Endothelial cell of umbilical vein (primary cell): ENCODE measurements around the gene HKDC1.

Source experiments
- EZH2 ChIP-seq: IDR thresholded peaks from 2 replicates; pipeline ENCODE4 v1.6.1; 2012; ENCODE audit warnings: borderline replicate concordance, low read depth, mild to moderate bottlenecking, moderate library complexity, low read length, inconsistent platforms; ENCODE audit not compliant: severe bottlenecking
- GATA2 ChIP-seq: IDR thresholded peaks from 2 replicates; pipeline ENCODE4 v1.7.0; 2011; ENCODE audit warnings: low read depth, mild to moderate bottlenecking, moderate library complexity, mixed read lengths, low read length; ENCODE audit not compliant: insufficient read length, insufficient read depth
- JUN ChIP-seq: IDR thresholded peaks from 2 replicates; pipeline ENCODE4 v1.6.1; 2011; ENCODE audit warnings: borderline replicate concordance, low read depth; ENCODE audit not compliant: insufficient read length, insufficient read depth
- MYC ChIP-seq: IDR thresholded peaks from one replicate; pipeline ENCODE4 v1.6.1; 2011; ENCODE audit warnings: mild to moderate bottlenecking, low read depth, low read length
- POLR2A ChIP-seq: IDR thresholded peaks from 2 replicates; pipeline ENCODE4 v1.6.1; 2012; ENCODE audit warnings: low read depth, mild to moderate bottlenecking, control low read depth, low read length
- POLR2AphosphoS5 ChIP-seq: IDR thresholded peaks from 2 replicates; pipeline ENCODE4 v1.6.1; 2012; ENCODE audit warnings: low read depth, mild to moderate bottlenecking, control low read depth, low read length, moderate library complexity; ENCODE audit not compliant: insufficient read depth
- TF ChIP-seq, protein P1 (sequence below), 2 donors: IDR thresholded peaks; 1 replicate in 1 of 2; 2 replicates in 1 of 2; pipeline ENCODE4 v1.5.1; 2011; ENCODE audit warnings: low read length in 2 of 2, mild to moderate bottlenecking in 2 of 2, moderate library complexity in 2 of 2, control low read depth in 1 of 2, inconsistent platforms in 1 of 2, low read depth in 1 of 2; ENCODE audit not compliant: insufficient read depth in 1 of 2; ENCODE audit errors: extremely low read depth in 1 of 2
- TF ChIP-seq, protein P2 (sequence below): IDR thresholded peaks from 2 replicates; pipeline ENCODE4 v1.6.1; 2011; ENCODE audit not compliant: insufficient read depth, insufficient read length

GRCh38 chr10:69208761-69209160 is 11.4 kb upstream of the HKDC1 start:
- TF ChIP-seq, protein P1, sequence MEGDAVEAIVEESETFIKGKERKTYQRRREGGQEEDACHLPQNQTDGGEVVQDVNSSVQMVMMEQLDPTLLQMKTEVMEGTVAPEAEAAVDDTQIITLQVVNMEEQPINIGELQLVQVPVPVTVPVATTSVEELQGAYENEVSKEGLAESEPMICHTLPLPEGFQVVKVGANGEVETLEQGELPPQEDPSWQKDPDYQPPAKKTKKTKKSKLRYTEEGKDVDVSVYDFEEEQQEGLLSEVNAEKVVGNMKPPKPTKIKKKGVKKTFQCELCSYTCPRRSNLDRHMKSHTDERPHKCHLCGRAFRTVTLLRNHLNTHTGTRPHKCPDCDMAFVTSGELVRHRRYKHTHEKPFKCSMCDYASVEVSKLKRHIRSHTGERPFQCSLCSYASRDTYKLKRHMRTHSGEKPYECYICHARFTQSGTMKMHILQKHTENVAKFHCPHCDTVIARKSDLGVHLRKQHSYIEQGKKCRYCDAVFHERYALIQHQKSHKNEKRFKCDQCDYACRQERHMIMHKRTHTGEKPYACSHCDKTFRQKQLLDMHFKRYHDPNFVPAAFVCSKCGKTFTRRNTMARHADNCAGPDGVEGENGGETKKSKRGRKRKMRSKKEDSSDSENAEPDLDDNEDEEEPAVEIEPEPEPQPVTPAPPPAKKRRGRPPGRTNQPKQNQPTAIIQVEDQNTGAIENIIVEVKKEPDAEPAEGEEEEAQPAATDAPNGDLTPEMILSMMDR (IDR thresholded peaks at IDR 0.05; ENCODE audit: extremely low read depth in 1 of 2, insufficient read depth in 1 of 2, low read depth in 1 of 2, low read length in 2 of 2) = no peak
- TF ChIP-seq EZH2 = no peak
- no peak for TF ChIP-seq POLR2AphosphoS5
- TF ChIP-seq MYC = no peak
- no peak for TF ChIP-seq JUN
- no peak for TF ChIP-seq GATA2
- TF ChIP-seq, protein P2, sequence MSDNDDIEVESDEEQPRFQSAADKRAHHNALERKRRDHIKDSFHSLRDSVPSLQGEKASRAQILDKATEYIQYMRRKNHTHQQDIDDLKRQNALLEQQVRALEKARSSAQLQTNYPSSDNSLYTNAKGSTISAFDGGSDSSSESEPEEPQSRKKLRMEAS = no peak
- TF ChIP-seq POLR2A = no peak
